GM18867 (cell line): Measurements from ENCODE around the gene TDRD1.
A peak's percentile ranks its signal among the peaks of the same experiment; 100 is the strongest.

Experiments
- ATAC-seq: cut with Tn5 transposase; IDR thresholded peaks from one replicate; pipeline ENCODE4 v1.9.1; 2021; ENCODE audit warnings: mild to moderate bottlenecking, moderate library complexity; ENCODE audit not compliant: unreplicated experiment

The TDRD1 gene

GRCh38 chr10:114175667-114176066 lies 3.5 kb upstream of the TDRD1 start:
- ATAC-seq, result no peak

- no peak for ATAC-seq
These were observed 2.6 kb upstream of the TDRD1 start for GRCh38 chr10:114176511-114176910.

DNA sequence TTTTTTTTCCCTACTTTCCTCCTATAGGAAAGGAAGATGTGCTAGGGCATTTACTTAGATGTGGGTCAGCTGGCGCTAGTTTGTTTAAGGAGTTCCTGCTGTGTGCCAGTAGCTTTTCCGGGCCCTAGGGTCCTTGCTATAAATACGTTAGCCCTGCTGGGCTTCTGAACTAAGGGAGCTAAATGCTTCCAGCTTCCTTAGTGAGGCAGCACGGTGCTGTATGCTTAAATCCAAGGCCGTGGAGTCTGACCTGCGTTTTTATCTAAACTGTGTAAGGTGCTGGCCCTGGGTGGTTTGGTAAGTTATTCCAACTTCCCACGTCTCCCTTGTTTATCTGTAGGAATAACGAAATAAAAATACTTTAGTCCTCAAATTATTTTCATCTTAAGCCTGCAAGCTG lies 594 bp downstream of the TDRD1 start:
- no peak for ATAC-seq

- ATAC-seq, result no peak
These were observed 1.8 kb downstream of the TDRD1 start for GRCh38 chr10:114180937-114181336.

DNA sequence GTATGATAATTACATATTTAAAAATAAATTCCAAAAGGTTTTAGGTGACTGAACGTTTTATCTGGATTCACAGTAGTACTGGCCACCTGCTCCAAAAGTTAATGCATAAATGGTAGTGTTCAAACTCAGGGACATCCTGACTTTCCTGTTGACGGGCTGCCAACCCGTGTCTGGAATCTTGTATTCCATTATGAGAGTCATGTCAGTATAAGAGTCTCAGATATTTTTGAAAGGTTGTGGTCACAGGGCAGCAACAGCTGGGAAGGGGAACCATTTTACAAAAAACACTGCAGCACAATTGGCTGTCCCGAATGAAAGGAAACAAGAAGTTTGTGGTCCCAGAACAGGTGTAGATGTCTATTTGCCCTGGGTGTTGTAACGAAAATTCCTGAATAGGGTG lies 2.8 kb downstream of the TDRD1 start:
- ATAC-seq, result no peak

DNA sequence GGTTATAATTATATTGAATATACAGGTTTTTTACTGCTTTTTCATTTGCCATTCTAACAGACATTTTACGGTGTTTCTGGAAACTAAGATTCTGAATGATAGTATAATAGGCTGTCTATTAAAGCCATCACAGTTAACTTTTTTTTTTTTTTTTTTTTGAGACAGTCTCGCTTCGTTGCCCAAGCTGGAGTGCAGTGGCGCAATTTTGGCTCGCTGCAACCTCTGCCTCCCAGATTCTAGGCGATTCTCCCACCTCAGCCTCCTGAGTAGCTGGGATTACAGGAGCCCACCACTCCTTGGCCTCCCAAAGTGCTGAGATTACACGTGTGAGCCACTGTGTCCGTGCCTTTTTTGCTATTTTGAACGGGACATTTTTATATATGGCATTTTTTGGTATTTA lies 4.4 kb downstream of the TDRD1 start:
- ATAC-seq, result no peak

DNA sequence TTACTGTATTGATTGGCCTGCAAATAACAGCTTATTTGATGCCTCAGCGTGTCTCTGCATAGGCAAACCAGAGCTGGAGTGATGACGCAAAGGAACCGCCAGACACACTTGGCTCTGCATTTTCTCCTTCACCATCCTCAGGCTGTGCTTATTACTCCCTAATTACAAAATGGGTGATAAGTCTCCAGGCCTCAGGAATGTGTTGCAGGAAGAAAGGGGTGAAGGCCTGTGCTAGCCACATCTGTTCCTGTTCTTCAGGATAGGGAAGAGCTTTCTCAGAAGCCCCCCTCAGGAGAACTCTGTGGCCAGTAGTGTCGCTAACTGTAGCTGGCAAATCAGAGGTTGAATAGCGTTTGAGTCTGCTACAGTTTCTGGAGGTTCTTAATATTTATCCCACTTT lies 5.1 kb downstream of the TDRD1 start:
- no peak for ATAC-seq

DNA sequence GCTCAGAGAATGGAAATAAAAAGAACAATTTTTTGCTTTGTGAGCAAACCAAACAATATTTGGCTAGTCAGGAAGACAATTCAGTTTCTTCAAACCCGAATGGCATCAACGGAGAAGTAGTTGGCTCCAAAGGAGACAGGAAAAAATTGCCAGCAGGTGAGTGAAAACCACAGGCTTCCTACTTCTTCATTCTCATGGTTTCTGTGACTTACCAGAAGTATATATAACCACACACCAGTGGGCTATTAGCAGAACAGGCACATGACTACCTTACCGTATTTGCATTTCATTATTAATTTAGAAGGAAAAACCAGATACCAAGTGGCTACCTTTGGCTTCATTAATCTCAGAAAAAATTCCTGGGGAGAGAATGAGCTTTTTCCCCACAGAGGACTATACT lies 8.8 kb downstream of the TDRD1 start:
- peak; percentile 78 for ATAC-seq

GRCh38 chr10:114188900-114189299 lies 9.7 kb downstream of the TDRD1 start:
- no peak for ATAC-seq

DNA sequence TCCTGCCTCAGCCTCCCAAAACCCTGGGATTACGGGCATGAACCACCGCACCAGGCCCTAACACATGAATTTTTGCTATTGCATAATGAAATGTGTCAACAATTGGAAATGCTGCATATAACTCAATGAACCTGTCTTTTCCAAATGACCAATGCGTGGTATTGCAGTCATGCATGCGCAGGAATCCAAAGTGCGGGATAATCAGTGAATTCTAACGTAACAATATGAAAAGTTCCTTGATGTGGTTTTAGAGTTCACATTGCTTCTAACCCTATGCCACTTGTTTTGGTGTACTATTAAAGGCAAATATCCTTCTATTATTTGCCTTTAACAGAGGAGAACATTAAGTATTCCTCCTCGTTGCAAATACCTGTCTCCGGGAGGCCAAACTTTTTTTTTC lies 10.5 kb downstream of the TDRD1 start:
- no peak for ATAC-seq

- peak; percentile 97 for ATAC-seq
These were observed 15.9 kb downstream of the TDRD1 start for GRCh38 chr10:114195079-114195478.

- ATAC-seq, result no peak
These were observed 20.1 kb downstream of the TDRD1 start for GRCh38 chr10:114199239-114199638.

GRCh38 chr10:114202812-114203211 lies 23.7 kb downstream of the TDRD1 start:
- ATAC-seq, result no peak

GRCh38 chr10:114206902-114207301 lies 27.7 kb downstream of the TDRD1 start:
- ATAC-seq, result no peak

DNA sequence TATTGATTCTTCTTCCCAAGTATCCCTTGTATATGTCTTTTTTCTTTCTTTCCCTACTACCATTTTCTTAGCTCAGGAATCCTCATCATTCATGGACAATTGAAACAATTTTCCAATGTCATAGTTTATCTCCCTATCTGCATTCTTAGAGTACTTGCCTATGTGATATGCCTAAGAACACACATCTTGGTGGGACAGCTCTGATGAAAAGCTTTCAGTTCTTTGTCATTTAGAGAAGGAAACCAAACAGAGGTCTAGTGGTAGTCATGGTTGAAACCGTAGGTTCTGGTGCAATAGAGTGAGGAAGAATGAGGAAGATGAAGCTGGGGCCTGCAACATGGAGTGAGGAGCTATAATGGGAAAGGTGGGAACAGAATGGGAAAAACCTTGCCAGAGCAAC lies 28.2 kb downstream of the TDRD1 start:
- peak; percentile 38 for ATAC-seq

DNA sequence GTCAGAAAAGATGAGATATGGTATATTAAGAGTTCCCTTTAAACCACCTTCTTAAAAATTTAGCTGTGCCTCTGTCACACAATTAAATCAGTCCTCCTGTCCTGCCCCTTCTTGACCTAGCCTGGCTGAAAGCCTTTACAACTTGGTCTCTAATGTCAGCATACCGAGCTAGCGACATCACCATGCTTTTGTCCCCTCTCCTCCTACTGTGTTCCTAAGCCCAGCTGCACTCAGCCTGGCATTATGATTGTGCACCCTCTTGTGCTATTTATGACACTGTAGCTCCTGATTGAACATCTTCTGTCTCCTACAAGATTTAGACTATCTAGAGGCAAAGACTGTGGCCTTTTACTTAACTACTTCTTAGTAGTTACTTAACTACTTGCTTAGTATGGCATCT lies 29.2 kb downstream of the TDRD1 start:
- no peak for ATAC-seq

DNA sequence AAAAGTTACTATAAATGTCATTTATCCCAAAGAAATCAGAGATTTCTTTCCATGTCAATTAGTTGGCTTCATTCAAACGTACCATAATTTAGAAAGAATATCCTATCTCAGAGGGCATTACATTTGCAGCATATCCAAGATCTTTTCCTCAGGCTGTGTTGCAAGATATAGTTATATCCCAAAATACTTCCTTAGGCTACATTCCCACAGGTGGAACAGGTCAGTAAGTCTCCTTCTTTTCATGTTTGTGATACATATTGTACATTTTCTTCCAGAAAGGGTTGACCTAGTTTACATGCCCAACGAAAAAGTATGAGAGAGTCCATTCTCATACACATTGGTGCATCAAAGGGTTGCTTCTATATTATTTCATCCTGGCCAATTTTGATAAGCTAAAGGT lies 33.0 kb downstream of the TDRD1 start:
- no peak for ATAC-seq

GRCh38 chr10:114215033-114215432 lies 35.9 kb downstream of the TDRD1 start:
- ATAC-seq, result no peak

- peak; percentile 58 for ATAC-seq
These were observed 41.1 kb downstream of the TDRD1 start for GRCh38 chr10:114220281-114220680.

- no peak for ATAC-seq
These were observed 42.1 kb downstream of the TDRD1 start for GRCh38 chr10:114221235-114221634.

GRCh38 chr10:114223066-114223465 lies 43.9 kb downstream of the TDRD1 start:
- ATAC-seq, result no peak

DNA sequence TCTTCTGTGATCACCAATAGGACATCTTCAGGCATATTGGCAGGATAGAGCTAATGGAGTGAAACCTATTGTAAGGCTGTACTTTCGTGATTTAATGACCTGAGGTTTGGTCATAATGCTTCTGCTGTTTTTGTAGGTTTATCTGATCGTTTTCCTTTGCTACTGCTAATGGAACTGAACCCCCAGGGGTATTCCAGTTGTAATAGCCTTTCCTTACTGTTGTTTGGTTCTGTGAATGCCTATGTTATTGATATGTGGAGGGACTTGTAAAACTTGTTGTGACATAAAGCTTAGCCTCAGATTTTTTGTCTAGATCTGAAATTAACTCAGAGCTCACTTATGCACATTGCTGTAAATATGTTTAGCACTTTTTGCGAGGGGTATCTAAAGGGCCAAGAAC lies 49.0 kb downstream of the TDRD1 start:
- no peak for ATAC-seq

- ATAC-seq, result no peak
These were observed 53.5 kb downstream of the TDRD1 start for GRCh38 chr10:114232561-114233176.
